Erythroblast (primary cell): Measurements from ENCODE around the gene TPST1.
"Not testable (repeated sequence)": the region's sequence is repeated elsewhere in the genome, so short reads cannot be mapped to it uniquely, and the experiment has no call there.

Source experiments
- DNase-seq, 2 experiments: peaks; one replicate each; lab custom pipeline; 2025; lab: John Stamatoyannopoulos, UW
- GATA1 ChIP-seq: IDR thresholded peaks from 2 replicates; pipeline ENCODE4 v1.6.1; 2011; ENCODE audit warnings: low read depth, mild to moderate bottlenecking, control low read depth, low read length, moderate library complexity
- POLR2A ChIP-seq: IDR thresholded peaks from 2 replicates; pipeline ENCODE4 v1.6.1; 2011; ENCODE audit warnings: mild to moderate bottlenecking, low read length

Gene TPST1

GRCh38 chr7:66363635-66364034 is 158.5 kb downstream of the TPST1 start:
- DNase-seq = no peak
- TF ChIP-seq POLR2A (no peak), GATA1 (no peak)

DNA sequence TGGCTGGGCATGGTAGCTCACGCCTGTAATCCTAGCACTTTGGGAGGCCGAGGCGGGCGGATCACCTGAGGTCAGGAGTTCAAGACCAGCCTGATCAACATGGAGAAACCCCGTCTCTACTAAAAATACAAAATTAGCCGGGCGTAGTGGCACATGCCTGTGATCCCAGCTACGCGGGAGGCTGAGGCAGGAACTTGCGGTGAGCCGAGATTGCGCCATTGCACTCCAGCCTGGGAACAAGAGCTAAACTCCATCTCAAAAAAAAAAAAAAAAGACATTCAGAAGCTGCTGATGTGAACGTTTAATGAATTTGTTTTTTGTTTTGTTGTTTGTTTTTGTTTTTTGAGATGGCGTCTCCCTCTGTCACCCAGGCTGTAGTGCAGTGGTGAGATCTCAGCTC is 159.9 kb downstream of the TPST1 start:
- DNase-seq = not testable (repeated sequence)

- DNase-seq = no peak
- TF ChIP-seq POLR2A (no peak), GATA1 (no peak)
Observed at GRCh38 chr7:66371096-66371824, 166.1 kb downstream of the TPST1 start.

- DNase-seq = peak; percentile 76 to 79
Observed at GRCh38 chr7:66374141-66374840, 169.2 kb downstream of the TPST1 start.

DNA sequence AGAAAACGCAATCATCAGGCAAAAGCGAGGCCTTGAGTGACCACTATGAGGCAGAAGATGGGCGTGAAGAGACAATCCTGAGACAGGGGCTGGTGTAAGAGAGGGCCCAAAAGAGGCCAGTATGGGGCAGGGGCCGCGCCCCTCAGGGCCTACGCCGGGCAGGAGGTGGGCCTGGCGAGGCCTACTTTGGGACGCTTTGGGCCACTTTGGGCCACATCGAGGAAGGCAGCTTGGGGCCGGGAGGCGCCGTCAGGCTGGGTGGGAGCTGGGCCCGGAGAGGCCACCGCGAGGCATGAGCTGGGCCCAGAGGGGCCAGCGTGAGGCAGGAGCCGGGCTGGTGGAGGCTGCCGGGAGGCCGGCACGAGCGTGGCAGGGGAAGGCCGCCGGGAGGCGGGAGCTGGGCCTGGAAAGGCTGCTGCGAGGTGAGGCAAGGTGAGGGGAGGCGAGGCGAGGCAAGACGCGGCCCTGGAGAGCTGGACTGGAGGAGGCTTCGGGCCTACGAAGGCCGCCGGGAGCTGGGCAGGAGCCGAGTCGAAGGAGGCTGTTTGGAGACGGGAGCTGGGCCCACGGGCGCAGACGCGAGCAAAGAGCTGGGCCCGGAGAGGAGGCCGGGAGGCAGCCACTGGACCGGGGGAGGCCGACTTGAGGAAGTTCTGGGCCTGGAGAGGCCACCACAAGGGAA is 171.3 kb downstream of the TPST1 start:
- TF ChIP-seq GATA1 = no peak
- DNase-seq = no peak

DNA sequence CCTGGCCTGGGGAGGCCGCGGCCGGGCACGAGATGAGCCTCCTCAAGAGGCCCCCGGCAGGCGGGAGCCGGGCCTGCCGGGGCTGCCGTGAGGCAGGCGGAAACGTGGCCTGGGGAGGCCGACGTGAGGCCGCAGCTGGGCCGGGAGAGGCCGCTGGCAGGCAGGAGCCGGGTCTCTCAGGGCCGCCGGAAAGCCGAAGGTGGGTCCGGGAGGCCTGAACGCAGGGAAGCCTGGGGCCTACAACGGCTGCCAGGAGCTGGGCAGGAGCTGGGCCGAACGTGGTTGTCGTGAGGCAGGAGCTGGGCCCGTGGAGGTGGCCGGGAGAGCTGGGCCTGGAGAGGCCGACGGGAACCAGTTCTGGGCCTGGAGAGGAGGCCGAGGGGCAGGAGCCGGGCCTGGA is 171.9 kb downstream of the TPST1 start:
- no peak for DNase-seq
- TF ChIP-seq GATA1 = no peak
- TF ChIP-seq POLR2A = no peak

DNA sequence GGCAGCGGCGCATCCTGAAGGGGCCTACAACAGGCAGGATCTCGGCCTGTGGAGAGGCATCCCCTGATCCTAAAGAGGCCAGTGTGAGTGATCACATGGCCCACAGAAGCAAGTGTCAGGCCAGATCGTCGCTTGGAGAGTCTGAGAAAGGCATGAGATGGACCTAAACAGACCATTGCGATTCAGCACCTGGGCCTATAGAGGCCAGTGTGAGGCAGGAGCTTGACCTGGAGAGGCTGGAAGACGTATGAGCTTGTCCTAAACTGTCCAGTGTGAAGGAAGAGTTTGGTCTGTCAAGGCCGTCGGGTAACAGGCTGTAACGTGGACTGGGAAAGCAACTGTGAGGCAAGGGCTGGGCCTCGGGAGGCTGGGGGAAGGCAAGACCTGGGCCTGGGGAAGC is 172.6 kb downstream of the TPST1 start:
- no peak for DNase-seq
- no peak for TF ChIP-seq POLR2A
- no peak for TF ChIP-seq GATA1

DNA sequence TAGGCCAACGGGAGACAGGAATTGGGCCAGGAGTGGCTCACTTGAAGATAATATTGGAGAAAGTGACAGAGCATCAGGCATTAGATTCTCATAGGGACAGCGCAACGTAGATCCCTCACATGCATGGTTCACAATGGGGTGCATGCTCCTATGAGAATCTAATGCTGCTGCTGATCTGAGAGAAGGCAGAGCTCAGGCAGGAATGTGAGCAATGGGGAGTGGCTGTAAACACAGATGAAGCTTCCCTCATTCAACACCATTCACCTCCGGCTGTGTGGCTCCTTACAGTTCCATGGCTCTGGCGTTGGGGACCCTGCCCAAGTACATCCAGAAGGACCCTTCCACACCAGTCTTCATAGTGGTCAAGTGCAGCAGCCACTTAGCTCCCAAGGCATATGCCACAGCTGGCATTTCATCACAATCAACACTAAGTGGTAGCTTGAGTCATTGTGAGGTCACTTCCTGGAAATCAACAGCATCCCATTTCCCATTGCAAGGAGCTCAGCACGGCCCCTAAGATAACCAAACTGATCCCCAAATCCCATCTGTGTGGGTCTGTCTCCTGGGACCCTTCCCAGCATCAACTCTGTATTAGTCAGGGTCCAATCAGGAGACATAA is 174.5 kb downstream of the TPST1 start:
- no peak for TF ChIP-seq GATA1
- TF ChIP-seq POLR2A = no peak

DNA sequence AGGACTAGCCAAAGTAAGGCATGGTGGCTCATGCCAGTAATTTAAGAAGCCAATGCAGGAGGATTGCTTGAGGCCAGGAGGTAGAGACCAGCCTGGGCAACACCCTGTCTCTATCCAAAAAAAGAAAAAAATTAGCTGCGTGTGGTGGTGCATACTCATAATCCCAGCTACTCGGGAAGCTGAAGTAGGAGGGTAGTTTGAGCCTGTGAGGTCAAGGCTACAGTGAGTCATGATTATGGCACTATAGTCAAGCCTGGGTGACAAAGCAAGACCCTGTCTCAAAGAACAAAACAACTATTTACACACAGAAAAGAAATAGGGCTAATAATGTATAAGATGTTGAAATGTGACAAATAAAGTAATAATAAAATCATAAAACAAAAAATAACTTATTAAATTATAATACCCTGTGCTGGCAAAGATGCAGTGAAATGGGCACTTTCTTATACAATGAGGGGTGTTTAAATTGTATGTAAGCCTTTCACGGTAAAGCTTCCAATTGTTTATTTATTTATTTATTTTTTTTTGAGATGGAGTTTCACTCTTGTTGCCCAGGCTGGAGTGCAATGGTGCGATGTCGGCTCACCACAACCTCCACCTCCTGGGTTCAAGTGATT is 175.2 kb downstream of the TPST1 start:
- peak in 1 of 2 experiments; percentile 19 for DNase-seq
- TF ChIP-seq GATA1 = no peak
- no peak for TF ChIP-seq POLR2A

More for the DNA sequence above, 174.5 kb downstream of the TPST1 start:
- no peak for DNase-seq

DNA sequence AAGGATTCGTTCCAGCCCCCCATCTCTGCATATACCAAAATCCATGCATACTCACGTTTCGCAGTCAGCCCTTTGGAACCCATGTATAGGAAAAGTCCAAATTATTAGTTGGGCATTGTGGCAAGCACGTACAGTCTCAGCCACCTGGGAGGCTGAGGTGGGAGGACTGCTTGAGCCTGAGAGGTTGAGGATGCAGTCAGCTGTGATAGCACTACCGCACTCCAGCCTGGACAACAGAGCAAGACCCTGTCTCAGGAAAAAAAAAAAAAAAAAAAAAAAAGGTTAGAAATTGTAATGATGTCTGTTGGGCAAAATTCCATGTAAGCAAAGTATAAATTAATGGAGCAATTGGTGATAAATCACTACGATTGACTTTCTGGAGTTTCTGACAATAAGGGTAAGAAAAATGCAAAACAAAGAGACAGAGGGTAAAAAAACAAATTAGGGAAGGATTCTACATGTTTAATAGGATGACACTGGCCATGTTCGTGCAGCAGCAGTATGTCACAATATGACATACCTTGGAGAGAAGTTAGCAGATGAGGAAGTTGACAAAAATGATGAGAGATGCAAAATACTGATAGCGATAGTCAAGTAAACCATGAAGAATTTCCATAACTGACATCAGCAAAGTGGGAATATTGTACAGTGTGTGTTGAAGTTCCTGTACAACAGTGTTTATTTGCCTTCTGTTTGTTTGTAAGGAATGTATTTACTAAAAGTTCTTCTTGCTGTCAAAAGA is 177.2 kb downstream of the TPST1 start:
- not testable (repeated sequence) for DNase-seq

- DNase-seq = not testable (repeated sequence)
Observed at GRCh38 chr7:66385191-66385905, 180.2 kb downstream of the TPST1 start.

DNA sequence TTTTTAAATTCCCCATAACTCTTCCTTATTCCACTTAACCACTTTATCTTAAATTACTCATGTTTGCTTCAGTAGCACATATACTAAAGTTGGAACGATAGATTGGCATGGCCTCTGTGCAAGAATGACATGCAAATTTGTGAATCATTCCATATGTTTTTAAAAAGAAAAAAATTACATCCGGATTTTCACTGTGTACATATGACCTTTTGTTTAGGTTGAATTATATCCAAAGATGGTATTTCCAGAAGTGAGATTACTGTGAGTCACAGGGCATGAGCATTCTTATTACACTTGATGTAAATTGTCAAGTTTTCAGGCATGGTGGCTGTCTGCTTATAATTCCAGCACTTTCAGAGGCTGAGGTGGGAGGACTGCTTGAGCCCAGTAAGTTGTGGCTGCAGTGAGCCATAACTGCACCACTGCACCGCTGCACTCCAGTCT is 190.0 kb downstream of the TPST1 start:
- not testable (repeated sequence) for DNase-seq

- DNase-seq = not testable (repeated sequence)
Observed at GRCh38 chr7:66396052-66396451, 190.9 kb downstream of the TPST1 start.

DNA sequence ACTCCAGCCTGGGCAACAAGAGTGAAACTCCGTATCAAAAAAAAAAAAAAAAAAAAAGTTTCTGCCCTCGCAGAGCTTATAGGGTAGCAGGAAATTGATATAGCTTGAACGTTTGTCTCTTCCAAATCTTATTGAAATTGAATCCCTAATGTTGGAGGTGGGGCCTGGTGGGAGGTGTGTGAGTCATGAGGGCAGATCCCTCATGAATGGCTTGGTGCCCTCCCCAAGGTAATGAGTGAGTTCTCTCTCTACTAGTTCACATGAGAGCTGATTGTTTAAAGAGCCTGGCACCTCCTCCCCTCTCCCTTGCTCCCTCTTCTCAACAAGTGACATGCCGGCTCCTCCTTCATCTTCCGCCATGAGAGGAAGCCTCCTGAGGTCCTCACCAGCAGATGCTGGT is 193.7 kb downstream of the TPST1 start:
- not testable (repeated sequence) for DNase-seq
